Keratinocyte (primary cell): Measurements from ENCODE around the gene GINS1.

Source experiments
- CTCF ChIP-seq, 3 experiments: IDR thresholded peaks in 1 of 3; conservative IDR thresholded peaks in 1 of 3; optimal IDR thresholded peaks in 1 of 3; 2 replicates in 2 of 3; 3 replicates in 1 of 3; pipeline versions ENCODE3 to v1.5.1; 2011; ENCODE audit warnings: low read length in 3 of 3, mild to moderate bottlenecking in 3 of 3, moderate library complexity in 2 of 3, control low read depth in 1 of 3, inconsistent platforms in 1 of 3; ENCODE audit not compliant: insufficient read depth in 2 of 3; ENCODE audit errors: extremely low read depth in 1 of 3
- EZH2 ChIP-seq: IDR thresholded peaks from one replicate; pipeline ENCODE4 v1.6.1; 2012; ENCODE audit warnings: inconsistent platforms, mild to moderate bottlenecking, low read length, moderate library complexity

- TF ChIP-seq CTCF (optimal IDR thresholded peaks at IDR 0.05 in 1 of 3, IDR thresholded peaks at IDR 0.05 in 1 of 3, conservative IDR thresholded peaks at IDR 0.05 in 1 of 3; ENCODE audit: extremely low read depth in 1 of 3, insufficient read depth in 2 of 3, low read length in 3 of 3): no peak
- no peak for TF ChIP-seq EZH2
Measured at GRCh38 chr20:25368976-25369375, 38.5 kb upstream of the GINS1 start.
